Smooth muscle cell (in vitro differentiated cells): Measurements from ENCODE around the gene HEXIM1. TPM values are rescaled to one million over a fixed set of nuclear protein-coding genes. Genes with fewer than 3 reads are reported as not detected.

ENCODE experiments used
- DNase-seq: peaks from one replicate; lab custom pipeline; 2025; ENCODE audit not compliant: unreplicated experiment; lab: John Stamatoyannopoulos, UW
- H2AFZ ChIP-seq: fragments of 200-600 bp; sonication (generic); 2 replicates; pipeline ENCODE4 v1.6.0; 2016; ENCODE audit warnings: antibody characterized with exemption, low read depth, mild to moderate bottlenecking
- H3F3A ChIP-seq: fragments of 200-600 bp; sonication (generic); 2 replicates; pipeline ENCODE4 v1.6.0; 2017; ENCODE audit warnings: antibody characterized with exemption, low read depth
- H3K27ac ChIP-seq: fragments of 200-600 bp; sonication (generic); 2 replicates; pipeline ENCODE4 v1.5.1; 2016; ENCODE audit warnings: low read depth, mild to moderate bottlenecking
- H3K27me3 ChIP-seq: fragments of 200-600 bp; sonication (generic); 2 replicates; pipeline ENCODE4 v1.6.1; 2016; ENCODE audit warnings: low read depth, mild to moderate bottlenecking
- H3K36me3 ChIP-seq: fragments of 200-600 bp; sonication (generic); 2 replicates; pipeline ENCODE4 v1.5.1; 2016; ENCODE audit warnings: low read depth
- H3K4me1 ChIP-seq: fragments of 200-600 bp; sonication (generic); 2 replicates; pipeline ENCODE4 v1.5.1; 2016; ENCODE audit warnings: low read depth
- H3K4me2 ChIP-seq: fragments of 200-600 bp; sonication (generic); 2 replicates; pipeline ENCODE4 v1.6.0; 2016; ENCODE audit warnings: mild to moderate bottlenecking
- H3K4me3 ChIP-seq: fragments of 200-600 bp; sonication (generic); 2 replicates; pipeline ENCODE4 v1.5.1; 2016; ENCODE audit warnings: mild to moderate bottlenecking
- H3K79me2 ChIP-seq: fragments of 200-600 bp; sonication (generic); 2 replicates; pipeline ENCODE4 v1.6.0; 2016; ENCODE audit warnings: low read depth, mild to moderate bottlenecking
- H3K9ac ChIP-seq: fragments of 200-600 bp; sonication (generic); 2 replicates; pipeline ENCODE4 v1.6.0; 2016; ENCODE audit warnings: low read depth
- H3K9me3 ChIP-seq: fragments of 200-600 bp; sonication (generic); replicated peaks from 2 replicates; pipeline ENCODE4 v1.5.1; 2016; ENCODE audit warnings: low read depth
- H4K20me1 ChIP-seq: fragments of 200-600 bp; sonication (generic); 2 replicates; pipeline ENCODE4 v1.6.0; 2016; ENCODE audit warnings: low read depth
- WGBS: methylation state at CpG from one replicate; pipeline ENCODE4 v1.1.7; 2016; ENCODE audit warnings: low lambda C conversion rate; 5-methylcytosine and 5-hydroxymethylcytosine counted together
- polyA plus RNA-seq: library from polyadenylated mRNA; unstranded; fragments of >200 nt; fragmentation: Nextera tagmentation; extraction: Ambion mirVana; gene quantifications from 2 replicates; pipeline ENCODE4 v1.2.1, GENCODE V29; 2016
- total RNA-seq: library from RNA; depleted of rRNA; stranded (reverse); fragments of >200 nt; gene quantifications from 2 replicates; pipeline ENCODE4 v1.2.3, GENCODE V29; 2014
- TF ChIP-seq, protein P1 (sequence below): fragments of 200-600 bp; sonication (generic); IDR thresholded peaks from 2 replicates; pipeline ENCODE4 v1.5.1; 2017; ENCODE audit warnings: borderline replicate concordance, mild to moderate bottlenecking, antibody characterized with exemption; ENCODE audit not compliant: insufficient read depth, poor library complexity, severe bottlenecking

HEXIM1 gene
- total and polyA plus RNA-seq, 2 experiments from 2014 or later, result 9.4 to 13.7 TPM

DNA sequence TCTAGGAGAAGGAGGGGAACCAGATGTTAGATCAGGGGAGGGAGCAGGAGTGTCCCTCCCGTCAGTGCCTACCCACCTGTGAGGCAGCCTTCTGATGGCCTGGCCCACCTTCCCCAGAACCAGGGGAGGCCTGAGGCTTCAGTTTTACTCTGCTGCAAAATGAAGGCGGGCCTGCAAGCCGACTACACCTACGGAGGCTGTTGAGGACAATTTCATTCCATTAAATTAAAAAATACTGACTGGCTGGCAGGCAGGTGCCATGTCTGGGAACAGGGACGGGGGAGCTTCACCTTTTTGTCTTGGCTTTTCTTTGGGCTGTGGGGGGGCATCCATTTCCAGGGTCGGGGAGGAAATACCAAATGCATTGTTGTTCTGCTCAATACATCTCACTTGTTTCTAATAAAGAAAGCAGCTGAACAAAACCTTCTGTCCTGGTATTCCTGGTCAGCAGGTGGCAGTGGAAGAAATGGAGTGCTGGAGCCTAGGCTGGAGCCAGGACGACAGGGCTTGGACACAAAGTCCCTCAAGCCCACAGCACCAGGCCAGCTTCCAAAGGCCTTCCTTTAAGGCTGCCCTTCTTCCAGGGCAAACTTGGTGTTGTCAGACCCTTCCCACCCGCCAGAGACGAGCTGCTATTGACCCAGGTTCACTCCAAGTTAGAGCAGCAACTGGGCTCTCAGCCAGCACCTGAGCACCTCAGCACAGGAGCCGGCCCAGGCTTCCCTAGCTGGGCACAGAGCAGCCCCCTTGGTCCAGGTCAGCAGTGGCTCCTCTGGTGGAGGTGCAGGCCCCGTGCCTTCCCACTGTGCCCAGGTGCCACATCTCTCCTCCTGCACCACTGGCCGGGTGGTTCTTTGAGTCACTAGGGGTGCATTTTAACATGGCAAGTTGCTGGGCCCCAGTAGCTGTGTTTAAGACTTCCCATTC, 39.4 kb upstream of the HEXIM1 start:
- H3K4me3 ChIP-seq, result no peak overlapping the region
- H3K36me3 ChIP-seq, result no peaks in the 10 kb centered on the region
- H3K27me3 ChIP-seq, result no peaks in the 10 kb centered on the region
- DNase-seq, result no peak
- no peak overlapping the region for H3K9ac ChIP-seq
- no peak overlapping the region for H3K27ac ChIP-seq
- peaks cover 7% of the 10 kb centered on the region for H4K20me1 ChIP-seq
- no peak overlapping the region for H2AFZ ChIP-seq
- 91% methylated on average over 11 of the region's 12 CpGs for WGBS
- H3K4me1 ChIP-seq, result no peaks in the 10 kb centered on the region
- no peak overlapping the region for H3K4me2 ChIP-seq
- no peaks in the 10 kb centered on the region for H3F3A ChIP-seq
- TF ChIP-seq, protein P1, sequence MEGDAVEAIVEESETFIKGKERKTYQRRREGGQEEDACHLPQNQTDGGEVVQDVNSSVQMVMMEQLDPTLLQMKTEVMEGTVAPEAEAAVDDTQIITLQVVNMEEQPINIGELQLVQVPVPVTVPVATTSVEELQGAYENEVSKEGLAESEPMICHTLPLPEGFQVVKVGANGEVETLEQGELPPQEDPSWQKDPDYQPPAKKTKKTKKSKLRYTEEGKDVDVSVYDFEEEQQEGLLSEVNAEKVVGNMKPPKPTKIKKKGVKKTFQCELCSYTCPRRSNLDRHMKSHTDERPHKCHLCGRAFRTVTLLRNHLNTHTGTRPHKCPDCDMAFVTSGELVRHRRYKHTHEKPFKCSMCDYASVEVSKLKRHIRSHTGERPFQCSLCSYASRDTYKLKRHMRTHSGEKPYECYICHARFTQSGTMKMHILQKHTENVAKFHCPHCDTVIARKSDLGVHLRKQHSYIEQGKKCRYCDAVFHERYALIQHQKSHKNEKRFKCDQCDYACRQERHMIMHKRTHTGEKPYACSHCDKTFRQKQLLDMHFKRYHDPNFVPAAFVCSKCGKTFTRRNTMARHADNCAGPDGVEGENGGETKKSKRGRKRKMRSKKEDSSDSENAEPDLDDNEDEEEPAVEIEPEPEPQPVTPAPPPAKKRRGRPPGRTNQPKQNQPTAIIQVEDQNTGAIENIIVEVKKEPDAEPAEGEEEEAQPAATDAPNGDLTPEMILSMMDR, result no peak
- no peaks in the 10 kb centered on the region for H3K79me2 ChIP-seq
- no peaks in the 10 kb centered on the region for H3K9me3 ChIP-seq

DNA sequence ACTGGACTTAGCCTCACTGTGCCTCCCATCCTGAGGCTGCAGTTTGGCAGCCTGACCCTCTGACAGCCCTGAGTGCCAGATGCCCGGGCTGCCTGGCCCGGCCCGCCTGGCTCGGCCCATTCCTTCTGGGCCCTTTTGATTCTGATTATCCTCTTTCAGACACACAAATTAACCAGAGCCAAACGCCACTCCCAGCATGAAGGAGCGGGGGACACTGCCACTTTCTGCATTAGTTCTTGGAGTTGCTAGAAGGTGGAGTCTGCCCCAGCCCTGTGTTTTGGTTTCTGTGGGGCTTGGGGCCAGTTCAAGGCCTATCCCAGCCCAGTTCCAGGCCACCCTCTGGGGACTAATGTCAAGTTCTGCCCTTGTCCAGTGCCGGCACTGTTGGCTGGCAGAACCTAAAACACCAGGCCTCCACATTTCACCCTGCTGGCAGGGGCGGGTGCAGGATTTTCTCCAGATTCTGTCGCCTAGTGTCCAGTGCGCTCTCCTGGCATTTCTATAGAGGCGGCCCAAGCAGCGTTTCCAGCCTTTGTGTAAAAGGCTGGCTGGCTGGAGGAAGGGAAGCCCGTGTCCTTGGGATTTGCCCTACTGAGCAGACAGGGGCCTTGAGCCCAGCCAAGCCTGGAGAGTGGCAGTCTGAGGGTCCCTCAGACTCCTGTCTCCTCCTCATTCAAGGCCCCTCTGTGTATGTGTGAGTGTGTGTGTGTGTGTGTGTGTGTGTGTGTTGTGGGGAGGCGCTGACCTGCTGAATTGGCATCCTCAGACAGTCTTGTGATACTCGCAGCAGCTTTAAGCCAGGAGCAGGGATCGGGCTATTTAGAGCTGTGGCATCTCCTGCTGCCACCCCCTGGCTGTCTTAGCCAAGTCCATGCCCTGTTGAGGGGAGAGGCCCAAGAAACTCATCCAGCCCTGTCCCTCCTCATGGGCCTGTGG, 37.3 kb upstream of the HEXIM1 start:
- no peaks in the 10 kb centered on the region for H3K4me1 ChIP-seq
- H3K4me2 ChIP-seq, result no peak overlapping the region
- WGBS, result 93% methylated on average over 16 of the region's 16 CpGs
- H3K9ac ChIP-seq, result no peak overlapping the region
- H3K9me3 ChIP-seq, result no peaks in the 10 kb centered on the region
- H2AFZ ChIP-seq, result no peak overlapping the region
- no peaks in the 10 kb centered on the region for H3K27me3 ChIP-seq
- H3K27ac ChIP-seq, result no peak overlapping the region
- no peak for DNase-seq
- H3K4me3 ChIP-seq, result no peak overlapping the region
- H4K20me1 ChIP-seq, result peaks cover 7% of the 10 kb centered on the region
- H3K79me2 ChIP-seq, result no peaks in the 10 kb centered on the region
- H3K36me3 ChIP-seq, result no peaks in the 10 kb centered on the region
- TF ChIP-seq, protein P1, result no peak
- H3F3A ChIP-seq, result no peaks in the 10 kb centered on the region

DNA sequence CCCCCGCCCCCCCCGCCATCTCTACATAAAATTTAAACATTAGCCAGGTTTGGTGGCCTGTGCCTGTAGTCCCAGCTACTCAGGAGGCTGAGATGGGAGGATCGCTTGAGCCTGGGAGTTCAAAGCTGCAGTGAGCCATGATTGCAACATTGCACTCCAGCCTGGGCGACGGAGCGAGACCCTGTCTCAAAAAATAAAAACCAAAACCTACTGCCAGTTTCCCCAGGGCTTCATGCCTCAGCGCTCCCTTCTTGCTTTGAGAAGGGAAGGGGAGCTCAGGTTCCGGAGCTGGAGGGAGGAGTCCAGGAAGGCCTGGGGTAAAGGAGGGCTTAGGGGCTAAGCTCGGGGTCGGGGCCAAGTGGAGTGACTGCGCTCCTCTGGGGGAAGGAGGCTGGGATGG, 36.4 kb upstream of the HEXIM1 start:
- Histone ChIP-seq H3K27me3 (no peaks in the 10 kb centered on the region), H3K9me3 (no peaks in the 10 kb centered on the region), H3K9ac (no peak overlapping the region), H3K4me2 (no peak overlapping the region), H3K4me1 (no peaks in the 10 kb centered on the region), H3K79me2 (no peaks in the 10 kb centered on the region), H2AFZ (no peak overlapping the region), H3F3A (no peaks in the 10 kb centered on the region), H3K27ac (no peak overlapping the region), H3K4me3 (no peak overlapping the region), H3K36me3 (no peaks in the 10 kb centered on the region), H4K20me1 (peaks cover 7% of the 10 kb centered on the region)
- 91% methylated on average over 11 of the region's 11 CpGs for WGBS
- DNase-seq, result no peak
- TF ChIP-seq, protein P1, result no peak
